Measurements from ENCODE around the gene GRIN2A. TPM values are rescaled to one million over a fixed set of nuclear protein-coding genes. Genes with fewer than 3 reads are reported as not detected.

The GRIN2A gene
- polyA plus RNA-seq, 1 donor (not counting 4 experiments of a cell fraction or from before 2014, with no cell fraction given): 0.01 TPM

DNA sequence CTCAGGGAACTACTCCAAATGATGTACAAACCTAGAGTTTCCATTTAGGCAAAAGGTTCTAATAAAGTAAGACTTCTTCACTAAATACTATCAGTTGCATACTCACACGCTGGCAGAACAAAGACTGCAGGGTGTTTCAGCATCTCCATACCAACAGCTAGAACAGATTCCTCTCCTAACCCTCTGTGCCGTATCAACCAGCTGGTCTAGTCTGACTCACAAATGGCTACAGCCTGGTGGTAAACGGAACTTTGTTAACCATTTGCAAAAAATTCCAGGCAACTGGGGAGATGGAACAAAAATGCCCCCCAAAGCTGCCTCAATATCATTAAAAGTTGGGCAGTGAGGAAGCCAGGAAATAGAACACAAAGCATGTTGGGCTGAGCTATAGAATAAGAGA lies 217.1 kb downstream of the GRIN2A start:
- no peak overlapping the region for H3K9ac ChIP-seq (ENCODE audit: control insufficient read depth, extremely low read depth, insufficient read depth, low read length)
- no peaks in the 10 kb centered on the region for H3K4me1 ChIP-seq (ENCODE audit: control insufficient read depth, extremely low read depth, insufficient read depth, low read length)
- no peaks in the 10 kb centered on the region for H4K20me1 ChIP-seq (ENCODE audit: control insufficient read depth, extremely low read depth, insufficient read depth, low read length)
- no peak overlapping the region for H3K4me3 ChIP-seq (ENCODE audit: control insufficient read depth in 2 of 3, extremely low read depth in 1 of 3, insufficient read depth in 2 of 3, low read depth in 1 of 3, low read length in 3 of 3)
- dilution Hi-C loops (cut with MboI; ENCODE audit: extremely low pct_ligation_motif_present, low sequenced_read_pairs): no loop called here
- no peak overlapping the region for H3K4me2 ChIP-seq (ENCODE audit: control insufficient read depth, extremely low read depth, insufficient read depth, low read depth, low read length)
- no peaks in the 10 kb centered on the region for H3K9me3 ChIP-seq (ENCODE audit: control insufficient read depth, low read depth, low read length)
- DNase-seq (ENCODE audit: low read depth, low spot score) (no peak), FAIRE-seq (no peak)
- no peak overlapping the region for H2AFZ ChIP-seq (ENCODE audit: control insufficient read depth, low read length)
- H3K79me2 ChIP-seq (ENCODE audit: control insufficient read depth, insufficient read depth, low read length): no peaks in the 10 kb centered on the region
- no peak for TF ChIP-seq EZH2 (IDR thresholded peaks at IDR 0.05; ENCODE audit: low read length)
- TF ChIP-seq, protein P1, sequence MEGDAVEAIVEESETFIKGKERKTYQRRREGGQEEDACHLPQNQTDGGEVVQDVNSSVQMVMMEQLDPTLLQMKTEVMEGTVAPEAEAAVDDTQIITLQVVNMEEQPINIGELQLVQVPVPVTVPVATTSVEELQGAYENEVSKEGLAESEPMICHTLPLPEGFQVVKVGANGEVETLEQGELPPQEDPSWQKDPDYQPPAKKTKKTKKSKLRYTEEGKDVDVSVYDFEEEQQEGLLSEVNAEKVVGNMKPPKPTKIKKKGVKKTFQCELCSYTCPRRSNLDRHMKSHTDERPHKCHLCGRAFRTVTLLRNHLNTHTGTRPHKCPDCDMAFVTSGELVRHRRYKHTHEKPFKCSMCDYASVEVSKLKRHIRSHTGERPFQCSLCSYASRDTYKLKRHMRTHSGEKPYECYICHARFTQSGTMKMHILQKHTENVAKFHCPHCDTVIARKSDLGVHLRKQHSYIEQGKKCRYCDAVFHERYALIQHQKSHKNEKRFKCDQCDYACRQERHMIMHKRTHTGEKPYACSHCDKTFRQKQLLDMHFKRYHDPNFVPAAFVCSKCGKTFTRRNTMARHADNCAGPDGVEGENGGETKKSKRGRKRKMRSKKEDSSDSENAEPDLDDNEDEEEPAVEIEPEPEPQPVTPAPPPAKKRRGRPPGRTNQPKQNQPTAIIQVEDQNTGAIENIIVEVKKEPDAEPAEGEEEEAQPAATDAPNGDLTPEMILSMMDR (optimal IDR thresholded peaks at IDR 0.05 in 1 of 3, IDR thresholded peaks at IDR 0.05 in 1 of 3, conservative IDR thresholded peaks at IDR 0.05 in 1 of 3; ENCODE audit: extremely low read depth in 1 of 3, insufficient read depth in 2 of 3, low read length in 3 of 3): no peak
- no peaks in the 10 kb centered on the region for H3K9me1 ChIP-seq (ENCODE audit: control insufficient read depth, extremely low read depth, insufficient read depth, low read length)
- no peaks in the 10 kb centered on the region for H3K36me3 ChIP-seq (ENCODE audit: control insufficient read depth in 2 of 2, extremely low read depth in 1 of 2, insufficient read depth in 2 of 2, low read length in 2 of 2)
- no peak overlapping the region for H3K27ac ChIP-seq (ENCODE audit: control insufficient read depth, insufficient read depth, low read length)
- no peaks in the 10 kb centered on the region for H3K27me3 ChIP-seq (ENCODE audit: control insufficient read depth, extremely low read depth, insufficient read depth, low read length)

DNA sequence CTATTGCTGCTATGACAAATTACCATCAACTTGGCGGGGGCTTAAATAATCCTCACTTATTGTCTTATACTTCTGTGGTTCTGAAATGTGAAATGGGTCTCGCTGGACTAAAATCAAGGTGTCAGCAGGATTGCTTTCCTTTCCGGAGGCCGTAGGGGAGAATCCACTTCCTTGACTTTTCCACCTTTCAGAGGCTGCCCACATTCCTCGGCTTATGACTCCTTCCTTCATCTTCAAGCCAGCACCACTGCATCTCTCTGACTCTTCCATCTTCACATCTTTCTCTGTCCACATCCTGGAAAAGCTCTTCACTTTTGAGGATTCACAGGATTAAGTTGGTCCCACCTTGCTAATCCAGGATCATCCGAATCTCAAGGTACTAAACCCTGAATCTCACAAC lies 217.8 kb downstream of the GRIN2A start:
- TF ChIP-seq, protein P1 (optimal IDR thresholded peaks at IDR 0.05 in 1 of 3, IDR thresholded peaks at IDR 0.05 in 1 of 3, conservative IDR thresholded peaks at IDR 0.05 in 1 of 3; ENCODE audit: extremely low read depth in 1 of 3, insufficient read depth in 2 of 3, low read length in 3 of 3): no peak
- no peak for TF ChIP-seq EZH2 (IDR thresholded peaks at IDR 0.05; ENCODE audit: low read length)
- no peak overlapping the region for H3K27ac ChIP-seq (ENCODE audit: control insufficient read depth, insufficient read depth, low read length)
- no peaks in the 10 kb centered on the region for H3K9me1 ChIP-seq (ENCODE audit: control insufficient read depth, extremely low read depth, insufficient read depth, low read length)
- no peak overlapping the region for H2AFZ ChIP-seq (ENCODE audit: control insufficient read depth, low read length)
- no peaks in the 10 kb centered on the region for H3K27me3 ChIP-seq (ENCODE audit: control insufficient read depth, extremely low read depth, insufficient read depth, low read length)
- no peaks in the 10 kb centered on the region for H3K4me1 ChIP-seq (ENCODE audit: control insufficient read depth, extremely low read depth, insufficient read depth, low read length)
- DNase-seq (ENCODE audit: low read depth, low spot score) (no peak), FAIRE-seq (no peak)
- H4K20me1 ChIP-seq (ENCODE audit: control insufficient read depth, extremely low read depth, insufficient read depth, low read length): no peaks in the 10 kb centered on the region
- H3K36me3 ChIP-seq (ENCODE audit: control insufficient read depth in 2 of 2, extremely low read depth in 1 of 2, insufficient read depth in 2 of 2, low read length in 2 of 2): no peaks in the 10 kb centered on the region
- no peaks in the 10 kb centered on the region for H3K79me2 ChIP-seq (ENCODE audit: control insufficient read depth, insufficient read depth, low read length)
- no peaks in the 10 kb centered on the region for H3K9me3 ChIP-seq (ENCODE audit: control insufficient read depth, low read depth, low read length)
- H3K4me2 ChIP-seq (ENCODE audit: control insufficient read depth, extremely low read depth, insufficient read depth, low read depth, low read length): no peak overlapping the region
- no peak overlapping the region for H3K4me3 ChIP-seq (ENCODE audit: control insufficient read depth in 2 of 3, extremely low read depth in 1 of 3, insufficient read depth in 2 of 3, low read depth in 1 of 3, low read length in 3 of 3)
- dilution Hi-C loops (cut with MboI; ENCODE audit: extremely low pct_ligation_motif_present, low sequenced_read_pairs): no loop called here
- no peak overlapping the region for H3K9ac ChIP-seq (ENCODE audit: control insufficient read depth, extremely low read depth, insufficient read depth, low read length)

Measured in keratinocyte (primary cell).